GM18526 (cell line): Measurements from ENCODE around the gene PXDN.

ENCODE experiments used
- POLR2A ChIP-seq: IDR thresholded peaks from 3 replicates; pipeline ENCODE4 v1.6.1; 2011; ENCODE audit not compliant: insufficient read length; ENCODE audit errors: extremely low read depth

The PXDN gene

DNA sequence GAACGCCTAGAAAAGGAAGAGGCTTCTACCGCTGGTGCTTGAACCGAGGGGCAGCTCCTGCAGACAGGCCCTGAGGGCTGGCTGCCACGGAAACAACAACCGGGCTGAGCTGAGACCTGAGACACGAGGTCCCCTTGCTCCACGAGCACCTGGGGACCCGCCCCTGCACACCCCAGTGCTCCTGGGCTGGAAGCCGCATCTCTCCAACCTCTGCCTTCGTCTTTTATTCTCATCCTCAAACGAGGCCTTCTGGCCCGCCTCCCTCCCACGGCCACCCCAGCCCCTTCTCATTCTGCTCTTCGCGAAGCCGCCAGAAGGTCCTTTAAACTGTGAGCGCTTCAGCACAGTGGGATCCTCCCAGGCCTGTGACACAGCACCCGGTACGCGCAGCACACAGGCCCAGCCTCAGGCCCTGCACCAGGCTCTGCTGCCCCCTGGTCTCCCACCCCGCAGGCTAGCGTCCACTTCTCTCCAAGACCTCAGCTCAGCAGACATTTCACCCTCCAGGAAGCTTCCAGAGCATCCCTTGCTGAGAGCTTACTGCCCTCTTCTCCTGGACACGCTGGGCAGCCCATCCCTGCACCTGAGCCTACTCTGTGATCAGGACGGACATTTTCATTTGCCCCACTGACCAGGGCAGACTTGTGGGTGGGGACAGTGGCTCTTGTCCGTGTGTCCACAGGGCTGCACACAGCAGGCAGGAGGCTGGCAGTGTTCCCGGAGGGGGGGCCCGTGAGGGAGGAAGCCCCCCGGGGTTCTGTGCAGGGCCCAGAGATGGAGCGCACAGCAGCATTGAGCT, 149.7 kb downstream of the PXDN start:
- no peak for TF ChIP-seq POLR2A

DNA sequence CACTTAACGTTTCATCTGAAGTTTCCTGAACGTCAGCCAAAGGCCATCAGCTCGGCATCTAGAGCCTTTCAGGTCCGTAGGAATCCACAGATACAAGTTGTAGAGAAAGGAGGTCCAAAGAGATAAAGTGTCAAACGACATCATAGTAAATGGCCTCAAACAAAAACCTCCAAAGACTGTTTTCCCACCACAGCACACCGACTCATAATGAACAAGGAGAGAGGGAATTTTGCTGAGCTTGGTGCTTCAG, 150.3 kb downstream of the PXDN start:
- no peak for TF ChIP-seq POLR2A

DNA sequence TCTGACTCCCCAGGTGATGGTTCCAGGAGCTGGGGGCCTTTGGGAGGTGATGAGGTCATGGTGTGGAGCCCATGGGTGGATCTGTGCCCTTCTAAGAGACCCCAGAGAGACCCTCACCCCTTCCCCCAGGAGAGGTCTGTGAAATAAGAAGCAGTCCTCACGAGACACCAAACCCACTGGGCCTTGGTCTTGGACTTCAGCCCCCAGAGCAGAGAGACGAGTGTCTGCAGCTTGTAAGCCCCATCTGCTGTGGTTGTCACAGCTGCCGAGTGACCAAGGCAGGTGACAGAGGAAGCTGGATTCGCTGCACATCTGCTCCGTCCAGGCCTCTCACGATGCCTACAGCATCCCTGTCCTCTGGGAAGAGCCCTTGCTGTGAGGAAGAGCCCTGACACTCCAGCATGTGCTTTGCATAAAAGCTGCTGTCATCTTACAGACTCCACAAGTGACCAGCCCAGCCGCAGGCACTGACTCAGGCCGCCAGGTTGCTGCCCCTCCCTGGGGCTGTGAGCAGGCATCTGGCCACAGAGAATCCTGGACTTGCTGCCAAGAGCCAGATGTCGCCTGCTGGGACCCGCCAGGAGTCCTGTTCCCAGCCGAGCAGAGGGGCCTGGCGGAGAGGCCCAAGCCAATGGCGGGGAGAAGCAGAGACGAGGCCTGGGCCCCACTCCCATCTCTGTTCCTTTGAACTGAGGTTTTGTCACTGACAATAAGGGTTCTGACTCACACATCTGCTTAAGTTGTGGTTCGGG, 150.8 kb downstream of the PXDN start:
- TF ChIP-seq POLR2A, result no peak

DNA sequence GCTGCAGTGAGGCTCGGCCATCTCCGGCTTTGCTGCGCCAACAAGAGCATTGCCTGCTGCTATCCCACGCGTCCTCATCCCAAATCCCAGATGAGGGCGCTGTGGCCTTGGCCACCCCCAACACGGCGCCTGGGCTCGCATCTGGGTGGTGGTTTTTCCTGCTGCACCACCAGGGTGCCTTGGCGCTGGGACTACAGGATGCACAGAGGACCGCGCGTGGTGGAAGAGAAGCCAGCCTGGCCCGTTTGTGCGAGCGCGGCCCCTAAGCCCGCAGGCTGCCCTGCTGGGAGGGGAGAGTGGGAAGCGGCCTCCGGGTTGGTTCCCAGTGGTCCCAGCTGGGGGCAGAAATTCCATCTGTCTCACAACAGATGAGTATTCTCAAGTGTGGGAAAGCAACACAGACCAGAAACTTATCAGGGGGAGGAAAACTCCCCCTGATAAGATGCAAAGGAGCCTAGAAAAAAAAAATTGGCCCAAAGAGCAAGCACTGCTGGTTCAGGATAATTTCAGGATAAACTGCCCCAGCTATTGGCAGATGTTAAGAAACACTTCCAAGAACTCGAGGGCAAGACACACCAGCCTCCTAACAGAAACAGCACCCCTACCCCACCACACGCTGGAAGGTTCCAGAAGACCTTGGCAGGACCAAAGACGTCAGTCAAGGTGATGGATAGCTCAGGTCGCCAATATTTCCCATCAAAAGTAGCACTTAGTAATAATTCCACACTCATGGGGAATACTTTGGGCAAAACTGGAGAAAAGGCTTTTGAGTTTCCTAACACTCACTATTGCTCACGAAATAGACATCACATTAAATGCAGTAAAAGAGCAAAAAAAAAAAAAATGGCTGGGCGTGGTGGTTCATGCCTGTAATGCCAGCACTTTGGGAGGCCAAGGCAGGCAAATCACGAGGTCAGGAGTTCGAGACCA, 152.1 kb downstream of the PXDN start:
- TF ChIP-seq POLR2A, result no peak

DNA sequence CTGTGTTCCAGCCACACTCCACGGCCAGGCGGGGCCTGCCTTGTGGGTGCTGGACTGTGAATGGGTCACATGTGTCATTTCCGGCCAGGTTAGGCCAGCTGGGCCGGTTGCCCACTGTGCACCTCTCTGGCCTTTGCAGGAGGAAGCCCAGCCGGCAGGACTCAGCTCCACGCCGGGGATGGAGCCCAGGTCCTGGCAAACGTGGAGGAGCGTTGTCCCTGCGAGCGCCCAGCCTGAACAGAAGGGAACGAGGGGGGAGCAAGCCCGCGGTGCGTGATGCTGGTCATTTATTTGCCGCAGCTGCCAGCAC, 152.9 kb downstream of the PXDN start:
- no peak for TF ChIP-seq POLR2A

DNA sequence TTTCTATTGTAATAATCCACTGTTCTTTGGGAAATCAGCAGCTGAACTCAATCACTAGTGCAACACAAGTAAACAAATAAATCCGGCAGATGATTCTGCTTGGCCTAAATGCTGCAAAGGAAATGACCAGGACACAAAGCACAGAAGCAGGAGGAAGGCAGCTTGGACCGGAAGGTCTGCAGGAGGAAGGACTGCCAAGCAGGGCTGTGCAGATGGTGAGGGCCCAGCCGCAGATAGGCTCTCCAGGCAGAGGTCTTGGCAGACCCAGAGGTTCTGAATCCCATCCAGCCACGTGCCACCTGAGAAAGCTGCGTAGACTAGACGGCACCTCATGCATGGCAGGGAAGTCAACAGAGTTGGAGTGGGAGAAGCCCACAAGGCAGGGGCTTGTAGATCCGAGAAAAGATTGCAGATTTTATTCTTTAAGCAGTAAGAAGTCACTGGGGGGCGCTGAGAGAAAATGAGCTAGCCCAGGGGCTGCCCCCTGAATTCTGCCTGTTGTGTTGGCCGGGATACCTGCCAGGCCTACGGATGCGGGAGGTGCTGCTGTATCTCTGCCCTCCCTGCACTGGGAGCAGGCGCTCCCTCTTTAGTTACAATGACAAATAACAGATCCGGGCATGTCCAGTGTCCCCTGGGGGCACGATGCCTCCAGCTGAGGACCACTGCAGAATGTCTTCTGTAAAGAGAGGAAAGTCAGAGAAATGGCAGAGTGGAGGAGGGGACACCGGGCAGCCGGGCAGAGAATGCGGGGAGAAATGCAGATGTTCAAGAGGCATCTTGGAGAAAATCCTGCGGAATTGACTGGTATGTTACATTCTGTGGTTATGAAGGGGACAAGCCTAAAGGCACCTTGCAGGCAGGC, 153.5 kb downstream of the PXDN start:
- no peak for TF ChIP-seq POLR2A

DNA sequence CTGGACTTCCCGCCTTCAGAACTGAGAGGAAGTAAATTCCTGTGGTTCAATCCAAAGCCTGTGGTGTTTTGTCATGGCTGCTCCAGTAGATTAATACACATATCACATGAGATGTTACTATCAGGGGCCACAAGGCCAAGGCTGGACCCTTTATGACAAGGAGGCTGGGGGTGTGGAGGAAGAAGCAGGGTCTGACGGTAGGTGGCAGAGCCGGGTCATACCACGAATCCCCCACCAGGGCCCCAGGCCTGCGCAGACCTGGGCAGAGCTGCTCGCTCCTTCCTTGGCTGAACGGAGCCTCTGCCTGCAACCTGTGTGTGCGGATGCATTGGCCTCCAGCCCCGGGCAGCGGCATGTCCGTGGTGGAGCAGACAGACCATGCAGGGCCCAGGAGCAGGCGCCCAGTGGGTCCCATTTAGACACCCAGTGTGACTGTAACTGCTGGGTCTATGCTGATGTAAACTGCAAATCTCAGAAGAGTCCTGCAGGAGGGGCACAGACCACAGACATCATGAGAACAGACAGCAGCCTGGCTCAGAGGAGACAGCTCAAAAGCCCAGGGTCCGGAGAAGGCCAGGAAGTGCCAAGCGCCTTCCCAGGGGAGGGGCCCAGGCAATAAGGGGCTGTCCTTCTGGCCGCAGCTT, 155.2 kb downstream of the PXDN start:
- no peak for TF ChIP-seq POLR2A

DNA sequence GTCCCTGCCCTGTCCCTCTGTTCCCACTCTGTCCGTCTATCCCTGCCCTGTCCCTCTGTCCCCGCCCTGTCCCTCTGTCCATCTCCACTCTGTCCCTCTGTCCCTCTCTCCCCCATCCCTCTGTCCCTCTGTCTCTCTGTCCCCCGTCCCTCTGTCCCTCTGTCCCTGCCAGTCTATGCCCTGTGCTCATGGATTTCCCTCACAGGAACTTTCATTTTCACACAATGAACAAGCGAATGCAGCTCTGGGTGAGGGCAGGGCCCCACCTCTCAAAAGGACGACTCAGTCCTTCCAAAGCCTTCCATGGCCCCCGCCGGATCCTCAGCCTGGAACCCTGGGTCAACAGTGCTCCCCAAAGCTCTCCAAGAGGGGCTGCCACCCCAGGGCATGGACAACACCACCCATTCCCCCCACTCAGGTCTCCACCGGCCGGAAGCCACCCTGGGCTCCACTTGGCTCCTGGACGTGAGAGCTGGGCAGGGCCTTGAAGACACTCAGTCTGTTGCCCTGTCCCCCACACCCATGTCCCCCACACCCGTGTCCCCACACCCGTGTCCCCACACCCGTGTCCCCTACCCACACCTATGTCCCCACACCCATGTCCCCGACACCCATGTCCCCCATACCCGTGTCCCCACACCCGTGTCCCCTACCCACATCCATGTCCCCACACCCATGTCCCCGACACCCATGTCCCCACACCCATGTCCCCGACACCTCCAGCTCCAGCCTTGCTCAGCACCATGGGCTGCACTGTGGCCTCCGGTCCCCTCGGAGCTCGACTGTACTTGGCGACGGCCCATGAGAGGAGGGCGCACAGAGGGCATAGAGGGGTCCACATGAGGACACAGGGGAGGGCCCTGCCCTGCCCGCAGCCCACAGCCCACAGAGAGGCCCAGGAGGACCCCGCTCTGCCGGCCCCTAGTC, 156.0 kb downstream of the PXDN start:
- TF ChIP-seq POLR2A, result no peak

DNA sequence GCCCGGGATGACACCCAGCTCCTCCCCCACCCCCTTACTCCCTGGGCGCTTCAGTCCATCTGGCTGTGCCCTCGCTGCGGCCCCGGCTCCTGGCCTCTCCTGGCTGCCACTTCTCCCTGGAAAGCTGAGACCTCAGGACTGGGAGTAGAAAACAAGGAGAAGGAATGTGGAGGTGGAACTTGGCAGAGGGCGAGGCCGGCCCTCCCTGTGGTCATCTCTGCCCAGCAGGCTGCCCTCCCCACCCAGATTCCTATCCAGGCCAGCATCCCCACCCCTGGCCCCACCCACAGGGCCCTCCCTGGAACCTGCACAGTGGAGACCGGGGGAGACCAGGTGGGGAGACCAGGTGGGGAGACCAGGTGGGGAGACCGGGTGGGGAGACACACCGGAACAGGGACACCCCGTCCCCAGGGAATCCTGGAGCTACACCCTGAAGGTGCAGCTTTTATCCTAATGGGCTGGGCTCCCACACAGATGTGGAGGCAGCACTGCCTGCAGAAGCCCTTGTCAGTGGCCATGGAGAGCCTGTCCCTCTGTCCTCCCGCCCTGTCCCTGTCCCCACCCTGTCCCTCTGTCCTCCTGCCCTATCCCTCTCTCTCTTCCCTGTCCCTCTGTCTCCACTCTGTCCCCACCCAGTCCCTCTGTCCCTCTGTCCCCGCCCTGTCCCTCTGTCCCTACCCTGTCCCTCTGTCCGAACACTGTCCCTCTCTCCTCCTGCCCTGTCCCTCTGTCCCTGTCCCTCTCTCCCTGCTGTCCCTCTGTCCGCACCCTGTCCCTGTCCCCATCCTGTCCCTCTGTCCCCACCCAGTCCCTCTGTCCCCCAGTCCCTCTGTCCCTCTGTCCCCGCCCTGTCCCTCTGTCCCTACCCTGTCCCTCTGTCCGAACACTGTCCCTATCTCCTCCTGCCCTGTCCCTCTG, 157.1 kb downstream of the PXDN start:
- no peak for TF ChIP-seq POLR2A

DNA sequence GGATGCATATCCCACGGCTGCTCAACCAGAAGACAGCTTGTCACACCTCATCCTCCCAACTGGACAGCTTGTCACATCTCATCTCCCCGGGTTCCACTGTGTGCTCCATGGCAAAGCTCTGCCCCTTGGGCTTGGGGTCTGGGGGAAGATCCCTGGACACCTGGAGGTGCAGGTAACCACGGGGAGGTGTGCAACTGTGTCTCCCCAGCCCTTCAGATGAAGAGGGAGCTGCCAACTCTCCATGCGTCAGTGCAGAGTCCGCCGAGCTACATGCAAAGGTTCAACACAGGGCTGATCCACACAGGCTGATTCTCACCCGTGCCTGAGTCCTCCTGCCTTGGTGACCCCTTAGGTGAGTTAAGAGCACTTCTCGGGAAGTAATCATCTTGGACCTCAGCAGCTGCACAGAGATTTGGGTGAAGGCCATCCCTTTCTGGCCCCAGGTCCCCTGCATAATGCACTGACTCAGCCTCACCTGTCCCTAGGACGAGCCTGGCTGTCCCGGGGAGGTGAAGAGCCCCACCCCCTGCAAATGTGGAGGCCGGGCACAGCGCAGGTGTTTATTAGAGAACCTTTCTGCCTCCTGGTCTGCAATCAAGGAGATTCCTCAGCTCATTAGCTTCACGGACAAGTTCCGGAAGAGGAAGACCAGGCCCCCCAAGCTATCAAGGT, 157.9 kb downstream of the PXDN start:
- TF ChIP-seq POLR2A, result no peak

DNA sequence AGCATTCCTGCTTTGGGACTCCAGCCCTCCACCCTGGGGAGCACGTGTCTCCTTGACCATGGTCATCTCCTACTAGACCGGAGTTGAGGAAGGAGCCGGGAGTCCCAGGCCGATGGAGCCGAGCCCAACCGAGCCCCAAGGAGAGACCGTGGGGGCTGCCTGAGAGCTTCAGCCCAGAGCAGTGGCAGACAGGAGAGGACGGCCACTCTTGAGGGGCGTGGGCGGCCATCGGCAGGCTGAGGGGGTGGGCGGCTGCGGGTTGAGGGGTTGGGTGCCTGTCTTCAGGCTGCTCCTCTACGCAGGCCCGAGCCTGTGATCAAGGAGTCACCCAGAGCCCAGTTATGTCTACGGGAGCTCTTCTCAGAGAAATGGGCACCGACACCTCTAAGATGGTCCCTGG, 158.7 kb downstream of the PXDN start:
- TF ChIP-seq POLR2A, result no peak
